Left lung (tissue), 10 donors: Measurements from ENCODE around the gene KLF17. TPM values are rescaled to one million over a fixed set of nuclear protein-coding genes. Genes with fewer than 3 reads are reported as not detected.

Experiments used
- ATAC-seq: fragments of 200-7000 bp; cut with Tn5 transposase; one replicate; pipeline ENCODE4 v1.9.1; 2020; ENCODE audit warnings: moderate library complexity
- DNase-seq, 4 donors: peaks; one replicate each; pipeline ENCODE4 v3.0.0-alpha.2; 2013 to 2020
- H3K27ac ChIP-seq, 2 donors: fragments of 200-600 bp; sonication (generic) in 1 of 2; one replicate each; pipeline versions ENCODE4 v1.5.0 to v1.8.0; 2020 to 2021
- H3K27me3 ChIP-seq, 2 donors: fragments of 200-600 bp; sonication (generic) in 1 of 2; one replicate each; pipeline versions ENCODE4 v1.5.0 to v1.8.0; 2020 to 2021
- H3K36me3 ChIP-seq, 2 donors: fragments of 200-600 bp; sonication (generic) in 1 of 2; one replicate each; pipeline versions ENCODE4 v1.5.0 to v1.8.0; 2020 to 2021
- H3K4me1 ChIP-seq, 2 donors: fragments of 200-600 bp; one replicate each; pipeline ENCODE4 v1.8.0; 2021
- H3K4me3 ChIP-seq, 2 donors: fragments of 200-600 bp; sonication (generic) in 1 of 2; one replicate each; pipeline versions ENCODE4 v1.5.0 to v1.8.0; 2020 to 2021; ENCODE audit warnings: mild to moderate bottlenecking in 1 of 2
- H3K9me3 ChIP-seq, 2 donors: fragments of 200-600 bp; sonication (generic) in 1 of 2; one replicate each; pipeline versions ENCODE4 v1.5.0 to v1.8.0; 2020 to 2021
- intact Hi-C, 2 donors: fragments of 100-400 bp; cut with DNase I; formaldehyde crosslinking; loops; one replicate each; pipeline versions ENCODE4 v1.11.2 to v1.14.2; 2022
- polyA plus RNA-seq, 6 donors: library from polyadenylated mRNA; unstranded; fragments of 120-200 nt; gene quantifications; one replicate each; pipeline ENCODE4 v1.2.1, GENCODE V29; 2013; ENCODE audit not compliant: insufficient read length in 6 of 6
- total RNA-seq, 2 donors: library from RNA; stranded (reverse); fragmentation: NEBNext Ultra II Directional; extraction: Animal tissue kit (Norgen Biotek cat#: 25700); gene quantifications; one replicate each; pipeline ENCODE4 v1.2.1, GENCODE V29; 2021
- TF ChIP-seq, protein P1 (sequence below), 2 donors: fragments of 200-600 bp; sonication (generic) in 1 of 2; IDR thresholded peaks; one replicate each; pipeline versions ENCODE4 v1.5.0 to v1.8.0; 2021; ENCODE audit warnings: antibody characterized with exemption in 2 of 2
- donor health status: DM: no; HTN: yes; CAD: no.
- donor health status: DM: no; HTN: no; CAD: no.

KLF17 gene
- total and polyA plus RNA-seq, 8 donors, result 0.04 to 0.29 (median 0.07) TPM; not detected in 2

DNA sequence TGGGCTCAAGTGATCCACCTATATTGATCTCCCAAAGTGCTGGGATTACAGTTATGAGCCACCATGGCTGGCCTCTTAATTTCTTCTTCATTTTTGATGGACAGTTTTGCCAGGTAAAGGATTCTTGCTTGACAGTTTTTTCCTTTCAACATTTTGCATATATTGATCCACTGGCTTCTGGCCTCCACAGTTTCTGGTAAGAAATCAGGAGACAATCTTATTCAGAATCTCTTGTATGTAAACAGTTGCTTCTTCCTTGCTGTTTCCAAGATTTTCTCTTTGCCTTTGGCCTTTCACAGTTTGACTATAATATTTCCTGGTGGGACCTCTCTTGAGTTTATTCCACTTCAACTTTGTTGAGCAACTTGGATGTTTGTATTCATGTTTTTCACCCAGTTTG, 42.9 kb downstream of the KLF17 start:
- Histone ChIP-seq H3K9me3 (peaks cover 0 to 3% of the 10 kb centered on the region in 2 donors), H3K27me3 (no peaks in the 10 kb centered on the region), H3K36me3 (no peaks in the 10 kb centered on the region), H3K4me1 (no peaks in the 10 kb centered on the region), H3K4me3 (no peak overlapping the region), H3K27ac (no peak overlapping the region)
- TF ChIP-seq, protein P1, sequence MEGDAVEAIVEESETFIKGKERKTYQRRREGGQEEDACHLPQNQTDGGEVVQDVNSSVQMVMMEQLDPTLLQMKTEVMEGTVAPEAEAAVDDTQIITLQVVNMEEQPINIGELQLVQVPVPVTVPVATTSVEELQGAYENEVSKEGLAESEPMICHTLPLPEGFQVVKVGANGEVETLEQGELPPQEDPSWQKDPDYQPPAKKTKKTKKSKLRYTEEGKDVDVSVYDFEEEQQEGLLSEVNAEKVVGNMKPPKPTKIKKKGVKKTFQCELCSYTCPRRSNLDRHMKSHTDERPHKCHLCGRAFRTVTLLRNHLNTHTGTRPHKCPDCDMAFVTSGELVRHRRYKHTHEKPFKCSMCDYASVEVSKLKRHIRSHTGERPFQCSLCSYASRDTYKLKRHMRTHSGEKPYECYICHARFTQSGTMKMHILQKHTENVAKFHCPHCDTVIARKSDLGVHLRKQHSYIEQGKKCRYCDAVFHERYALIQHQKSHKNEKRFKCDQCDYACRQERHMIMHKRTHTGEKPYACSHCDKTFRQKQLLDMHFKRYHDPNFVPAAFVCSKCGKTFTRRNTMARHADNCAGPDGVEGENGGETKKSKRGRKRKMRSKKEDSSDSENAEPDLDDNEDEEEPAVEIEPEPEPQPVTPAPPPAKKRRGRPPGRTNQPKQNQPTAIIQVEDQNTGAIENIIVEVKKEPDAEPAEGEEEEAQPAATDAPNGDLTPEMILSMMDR (IDR thresholded peaks at IDR 0.05), result no peak
- ATAC-seq, result no peak
- intact Hi-C loops, result no loop called here
- DNase-seq, result no peak

DNA sequence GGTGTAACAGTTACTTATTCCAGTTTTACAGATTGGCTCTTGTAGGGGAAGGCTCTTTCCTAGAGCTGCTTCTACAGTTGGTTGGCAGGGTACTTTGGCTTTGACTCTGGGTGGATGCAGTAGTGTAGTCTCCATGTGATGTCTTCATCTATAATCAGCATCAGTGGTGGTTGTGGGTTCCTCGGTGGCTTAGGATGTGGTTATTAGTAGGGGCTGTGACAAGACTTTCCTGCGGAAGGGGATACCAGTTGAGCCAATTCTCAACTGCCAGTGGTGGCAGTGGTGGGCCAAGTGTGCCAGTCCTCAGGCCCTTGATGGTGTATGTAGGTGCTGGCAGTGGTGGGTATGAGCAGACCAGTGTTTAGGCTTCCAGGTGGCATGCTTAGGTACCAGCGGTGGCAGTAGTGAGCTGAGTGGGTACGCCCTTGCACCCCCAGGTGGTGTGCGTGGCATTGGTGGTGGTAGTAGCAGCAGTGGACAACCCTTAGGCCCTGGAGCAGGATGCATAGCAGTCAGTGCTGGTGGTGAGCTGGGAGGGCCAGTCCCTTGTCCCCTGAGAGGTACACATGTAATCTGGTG, 50.0 kb downstream of the KLF17 start:
- H3K4me1 ChIP-seq, result no peaks in the 10 kb centered on the region
- intact Hi-C loops, result no loop called here
- TF ChIP-seq, protein P1 (IDR thresholded peaks at IDR 0.05), result no peak
- H3K4me3 ChIP-seq, result no peak overlapping the region
- no peak for ATAC-seq
- H3K27ac ChIP-seq, result no peak overlapping the region
- no peaks in the 10 kb centered on the region for H3K27me3 ChIP-seq
- DNase-seq, result no peak
- H3K9me3 ChIP-seq, result no peaks in the 10 kb centered on the region
- no peaks in the 10 kb centered on the region for H3K36me3 ChIP-seq

GRCh38 chr1:44170281-44170823, 51.7 kb downstream of the KLF17 start:
- intact Hi-C loops, result no loop called here
- ATAC-seq (no peak), DNase-seq (no peak)
- Histone ChIP-seq H3K4me3 (no peak overlapping the region), H3K27me3 (no peaks in the 10 kb centered on the region), H3K36me3 (no peaks in the 10 kb centered on the region), H3K4me1 (no peaks in the 10 kb centered on the region), H3K9me3 (peaks cover 0 to 5% of the 10 kb centered on the region in 2 donors), H3K27ac (no peak overlapping the region)
- TF ChIP-seq, protein P1 (IDR thresholded peaks at IDR 0.05), result no peak

- no peak overlapping the region for H3K4me3 ChIP-seq
- H3K36me3 ChIP-seq, result no peaks in the 10 kb centered on the region
- no peaks in the 10 kb centered on the region for H3K27me3 ChIP-seq
- TF ChIP-seq, protein P1 (IDR thresholded peaks at IDR 0.05), result no peak
- peaks cover 0 to 12% of the 10 kb centered on the region in 2 donors for H3K9me3 ChIP-seq
- ATAC-seq (no peak), DNase-seq (no peak)
- intact Hi-C loops, result no loop called here
- no peak overlapping the region for H3K27ac ChIP-seq
- H3K4me1 ChIP-seq, result no peaks in the 10 kb centered on the region
Measured at GRCh38 chr1:44174630-44175029, 56.0 kb downstream of the KLF17 start.

Other genes with a start within 250 kb of the KLF17 start
- 1 to 10 TPM; 1.8 to 2.3 TPM for gene ARTN, start 185.0 kb upstream of the KLF17 start, total RNA-seq
- gene ARTN, start 185.0 kb upstream of the KLF17 start, polyA plus RNA-seq, result 1 to 10 TPM; 2.2 to 4.2 (median 2.8) TPM
- gene IPO13, start 171.9 kb upstream of the KLF17 start, total RNA-seq, result 10 to 100 TPM; 26.8 to 33.4 TPM
- gene IPO13, start 171.9 kb upstream of the KLF17 start, polyA plus RNA-seq, result 10 to 100 TPM; 18.0 to 24.1 (median 20.5) TPM
- gene DPH2, start 148.8 kb upstream of the KLF17 start, total RNA-seq, result 10 to 100 TPM; 13.5 to 23.4 TPM
- 10 to 100 TPM; 17.2 to 24.8 (median 18.9) TPM for gene DPH2, start 148.8 kb upstream of the KLF17 start, polyA plus RNA-seq
- 100 to 1,000 TPM; 176 to 239 TPM for gene ATP6V0B, start 143.9 kb upstream of the KLF17 start, total RNA-seq
- 10 to 100 TPM; 56.5 to 69.3 (median 64.3) TPM for gene ATP6V0B, start 143.9 kb upstream of the KLF17 start, polyA plus RNA-seq
- 10 to 100 TPM; 39.1 to 50.1 TPM for gene B4GALT2, start 139.6 kb upstream of the KLF17 start, total RNA-seq
- gene B4GALT2, start 139.6 kb upstream of the KLF17 start, polyA plus RNA-seq, result 10 to 100 TPM; 33.2 to 58.9 (median 43.5) TPM
- gene CCDC24, start 127.2 kb upstream of the KLF17 start, total RNA-seq, result 10 to 100 TPM in 1 of 2 donors, 1 to 10 TPM in 1; 9.9 to 13.7 TPM
- gene CCDC24, start 127.2 kb upstream of the KLF17 start, polyA plus RNA-seq, result 10 to 100 TPM; 10.2 to 17.7 (median 12.9) TPM
- gene SLC6A9, start 87.4 kb upstream of the KLF17 start, total RNA-seq, result 10 to 100 TPM; 12.4 to 28.5 TPM
- gene SLC6A9, start 87.4 kb upstream of the KLF17 start, polyA plus RNA-seq, result 10 to 100 TPM; 10.9 to 17.6 (median 14.6) TPM
- gene KLF18, start 22.8 kb downstream of the KLF17 start, total RNA-seq, result not detected
- gene KLF18, start 22.8 kb downstream of the KLF17 start, polyA plus RNA-seq, result not detected
- 10 to 100 TPM; 25.6 to 32.5 TPM for gene DMAP1, start 94.7 kb downstream of the KLF17 start, total RNA-seq
- 10 to 100 TPM; 61.7 to 76.2 (median 68.9) TPM for gene DMAP1, start 94.7 kb downstream of the KLF17 start, polyA plus RNA-seq
- gene ERI3, start 236.4 kb downstream of the KLF17 start, total RNA-seq, result 10 to 100 TPM; 44.5 to 46.9 TPM
- 10 to 100 TPM; 62.1 to 70.7 (median 66.1) TPM for gene ERI3, start 236.4 kb downstream of the KLF17 start, polyA plus RNA-seq